K562 (cell line): ENCODE data around the gene FILIP1. TPM values are rescaled to one million over a fixed set of nuclear protein-coding genes. Genes with fewer than 3 reads are reported as not detected.

Source experiments
- ATAC-seq: fragments of 200-7000 bp; cut with Tn5 transposase; 3 replicates; pipeline ENCODE4 v1.9.1; 2020; ENCODE audit warnings: moderate library complexity
- BruUV-seq: library from RNA; stranded (reverse); fragments of 400-500 nt; replicated peaks from 2 replicates; lab custom pipeline; 2021; lab: Mats Ljungman, UMichigan
- CTCF ChIA-PET: fragments of 300-600 bp; formaldehyde crosslinking; extraction: SDS; loops from one replicate; lab custom pipeline; 2021; ENCODE audit warnings: low intra/inter-chr PET ratio; lab: Yijun Ruan, JAX
- POLR2A ChIA-PET: fragments of 300-600, 350-650 bp; sonication (Branson Sonifier 250); formaldehyde crosslinking; extraction: SDS; loops from one replicate; lab custom pipeline; 2021; ENCODE audit warnings: antibody characterized with exemption, inconsistent platforms; lab: Yijun Ruan, JAX
- DNase-seq, 4 experiments: peaks; one replicate each; pipeline versions ENCODE4 v3.0.0 to v3.0.0-alpha.2; 2011 to 2018; ENCODE audit warnings: low spot score in 3 of 4, mixed read lengths in 3 of 4; ENCODE audit errors: extremely low read depth in 1 of 4
- FAIRE-seq: peaks from 2 replicates; lab custom pipeline; 2011; peaks lifted over from hg19 to GRCh38; lab: Jason Lieb, UNC
- H2AFZ ChIP-seq: 2 replicates; pipeline ENCODE4 v1.6.0; 2011; ENCODE audit warnings: low read depth, low read length, control low read depth, inconsistent platforms
- H3K27ac ChIP-seq: fragments of 200-600 bp; 3 replicates; pipeline ENCODE4 v1.8.0; 2011; ENCODE audit warnings: low read depth, mild to moderate bottlenecking, control low read depth, inconsistent platforms, low read length, moderate library complexity, mixed read lengths; ENCODE audit errors: extremely low read depth
- H3K27me3 ChIP-seq, 2 experiments: fragments of 300-600 bp in 1 of 2; 2 replicates in 1 of 2; 3 replicates in 1 of 2; pipeline versions ENCODE4 v1.6.0 to v1.8.0; 2011; ENCODE audit warnings: inconsistent platforms in 2 of 2, low read length in 2 of 2, mild to moderate bottlenecking in 1 of 2, mixed read lengths in 1 of 2, moderate library complexity in 1 of 2; ENCODE audit not compliant: control insufficient read depth in 2 of 2, insufficient read depth in 2 of 2
- H3K36me3 ChIP-seq: fragments of 300-600 bp; 3 replicates; pipeline ENCODE4 v1.8.0; 2011; ENCODE audit warnings: mild to moderate bottlenecking, low read length, inconsistent platforms; ENCODE audit not compliant: control insufficient read depth, insufficient read depth
- H3K4me1 ChIP-seq, 2 experiments: fragments of 200-600 bp in 1 of 2; replicated peaks in 1 of 2; 2 replicates in 1 of 2; 3 replicates in 1 of 2; pipeline versions ENCODE4 v1.5.1 to v1.8.0; 2011; ENCODE audit warnings: inconsistent platforms in 2 of 2, low read length in 2 of 2, mild to moderate bottlenecking in 1 of 2, mixed read lengths in 1 of 2, moderate library complexity in 1 of 2; ENCODE audit not compliant: control insufficient read depth in 2 of 2, insufficient read depth in 2 of 2
- H3K4me2 ChIP-seq: 2 replicates; pipeline ENCODE4 v1.6.1; 2011; ENCODE audit warnings: low read length, control low read depth, inconsistent platforms, mixed read lengths; ENCODE audit not compliant: insufficient read depth
- H3K4me3 ChIP-seq: fragments of 200-600 bp; sonication (generic), shearing (Covaris generic); 2 replicates; pipeline ENCODE4 v1.5.1; 2016; ENCODE audit warnings: control low read depth, inconsistent platforms
- H3K79me2 ChIP-seq: fragments of 200-600 bp; 3 replicates; pipeline ENCODE4 v1.8.0; 2011; ENCODE audit warnings: low read length, inconsistent platforms; ENCODE audit not compliant: control insufficient read depth, insufficient read depth
- H3K9ac ChIP-seq, 2 experiments: 2 replicates each; pipeline versions ENCODE4 v1.6.0 to v1.6.1; 2011; ENCODE audit warnings: low read depth in 2 of 2, low read length in 2 of 2, control low read depth in 1 of 2, inconsistent platforms in 1 of 2, mild to moderate bottlenecking in 1 of 2, mixed read lengths in 1 of 2; ENCODE audit not compliant: insufficient read depth in 1 of 2
- H3K9me1 ChIP-seq: one replicate; pipeline ENCODE4 v1.6.0; 2011; ENCODE audit warnings: inconsistent platforms, mild to moderate bottlenecking, low read length, moderate library complexity; ENCODE audit not compliant: control insufficient read depth, insufficient read depth
- H3K9me3 ChIP-seq: replicated peaks from 2 replicates; pipeline ENCODE4 v1.5.1; 2011; ENCODE audit warnings: low read depth, low read length, inconsistent platforms; ENCODE audit not compliant: control insufficient read depth, insufficient read depth
- H4K20me1 ChIP-seq: replicated peaks from 2 replicates; pipeline ENCODE4 v1.6.1; 2011; ENCODE audit warnings: low read length, inconsistent platforms, mixed read lengths; ENCODE audit not compliant: control insufficient read depth, insufficient read depth
- ARID1B ChIP-seq: fragments of 450-650 bp; IDR thresholded peaks from 2 replicates; pipeline ENCODE4 v1.6.1; 2016; ENCODE audit warnings: antibody characterized with exemption, mild to moderate bottlenecking, inconsistent platforms
- DACH1 ChIP-seq: fragments of 450-650 bp; IDR thresholded peaks from 2 replicates; pipeline ENCODE4 v1.6.1; 2018; ENCODE audit not compliant: partially characterized antibody
- DIDO1 ChIP-seq: fragments of 450-650 bp; IDR thresholded peaks from 2 replicates; pipeline ENCODE4 v1.6.1; 2016; ENCODE audit warnings: low read depth, missing biosample characterization, missing genetic modification characterization
- ZNF431 ChIP-seq: sonication (generic); formaldehyde crosslinking; IDR thresholded peaks from 2 replicates; pipeline ENCODE4 v1.8.0; 2022; ENCODE audit warnings: mild to moderate bottlenecking, missing genetic modification reagents
- WGBS: fragments of 100-300 bp; shearing (Covaris generic); methylation state at CpG from one replicate; pipeline ENCODE4 v1.1.6; 2016; ENCODE audit warnings: low coverage, mixed read lengths; ENCODE audit not compliant: insufficient coverage; ENCODE audit errors: missing lambda C conversion rate; 5-methylcytosine and 5-hydroxymethylcytosine counted together
- in situ Hi-C: fragments of 300-500 bp; cut with MboI; formaldehyde crosslinking; loops from 4 replicates; pipeline ENCODE4 v1.15.0; 2018; ENCODE audit warnings: inconsistent platforms, mixed read lengths
- intact Hi-C: fragments of 100-400 bp; cut with micrococcal nuclease; formaldehyde crosslinking; loops from 2 replicates; pipeline ENCODE4 v1.14.2; 2022
- polyA plus RNA-seq, 8 experiments: library from polyadenylated mRNA; depleted of rRNA in 4 of 8; stranded (reverse) in 5 of 8; unstranded in 3 of 8; fragments of >200 nt; fragmentation: Nextera tagmentation in 2 of 8; fragmentation: Illumina TruSeq in 1 of 8; extraction: Ambion mirVana in 2 of 8; extraction: Trizol in 1 of 8; gene quantifications; 2 replicates each; pipeline versions ENCODE4 v1.2.1 to v1.2.3, GENCODE V29; 2011 to 2014; ENCODE audit warnings: inconsistent platforms in 1 of 8, missing spikeins in 1 of 8
- total RNA-seq, 7 experiments: library from RNA; depleted of rRNA in 6 of 7; stranded (reverse); fragments of >200 nt in 6 of 7; fragmentation: Illumina TruSeq in 2 of 7; extraction: Trizol in 2 of 7; gene quantifications; 2 replicates each; pipeline versions ENCODE4 v1.2.1 to v1.2.3, GENCODE V29; 2011 to 2021; ENCODE audit warnings: low replicate concordance in 1 of 7

Gene FILIP1
- total and polyA plus RNA-seq, 9 of the 15 experiments (the other 6 are each of a cell fraction or from before 2014, with no cell fraction given), result 0.03 to 0.25 (median 0.10) TPM; not detected in 1

GRCh38 chr6:75344021-75344420 lies 149.6 kb downstream of the FILIP1 start:
- Histone ChIP-seq H3K36me3 (no peaks in the 10 kb centered on the region), H3K9me1 (no peaks in the 10 kb centered on the region), H3K4me2 (no peak overlapping the region), H3K4me3 (no peak overlapping the region), H3K9me3 (no peaks in the 10 kb centered on the region), H3K27ac (no peak overlapping the region), H3K79me2 (no peaks in the 10 kb centered on the region), H2AFZ (0 out of 2 replicates have a peak overlapping the region, but pooled peaks have one; percentile 78), H3K9ac (no peak overlapping the region), H3K4me1 (0 out of 5 replicates have a peak, but pooled peaks cover 0 to 2% of the 10 kb centered on the region in 2 experiments), H3K27me3 (no peaks in the 10 kb centered on the region), H4K20me1 (no peaks in the 10 kb centered on the region)
- TF ChIP-seq ZNF431 (no peak), DIDO1 (no peak), ARID1B (no peak)
- in situ Hi-C loops, result no loop called here
- DNase-seq (no peak), ATAC-seq (no peak), FAIRE-seq (no peak)
- POLR2A ChIA-PET, result interaction anchor here (1.7 kb wide), 1 partner anchor 10 kb away, joined by 6 read pairs; no protein-coding TSS in a partner anchor
- no TSS peak for BruUV-seq
- intact Hi-C loops, result no loop called here
- CTCF ChIA-PET, result no interaction called here

DNA sequence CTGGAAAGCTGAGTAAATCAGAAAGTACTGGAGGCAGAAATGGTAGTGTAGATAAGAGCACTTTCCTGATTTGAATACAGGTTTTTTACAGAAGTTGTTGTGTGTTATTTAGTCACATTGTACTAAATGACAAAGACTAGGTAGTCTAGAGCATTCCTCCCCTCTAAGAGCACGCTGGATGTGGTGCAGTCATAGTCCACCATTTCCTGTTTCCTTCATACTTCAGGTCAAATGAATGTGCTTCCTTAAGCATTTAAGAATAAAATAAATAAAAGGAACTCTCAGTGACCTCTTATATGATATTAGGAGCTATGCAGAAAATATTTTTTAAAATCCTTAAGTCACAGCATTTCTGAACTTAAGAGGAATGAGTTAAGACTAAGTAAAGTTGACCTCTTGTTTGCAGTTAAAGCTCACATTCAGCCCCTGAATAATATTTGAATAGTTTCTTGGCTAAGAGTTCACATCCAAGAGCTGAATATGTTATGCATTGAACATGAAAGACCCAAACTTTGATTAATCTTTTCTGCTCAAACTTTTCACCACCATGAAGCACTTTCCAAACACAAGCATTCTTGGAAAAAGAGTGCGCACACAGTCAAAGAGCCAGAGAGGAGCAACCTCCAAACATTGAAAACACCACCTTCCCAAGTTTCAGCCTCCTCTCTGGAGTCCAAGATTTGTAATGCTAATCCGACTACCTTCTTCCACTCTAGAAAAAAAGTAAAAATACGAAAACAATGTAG lies 155.6 kb downstream of the FILIP1 start:
- ATAC-seq, result no peak
- 0% methylated on average over 4 of the region's 4 CpGs for WGBS
- CTCF ChIA-PET, result no interaction called here

More for the DNA sequence above, 155.6 kb downstream of the FILIP1 start:
- Histone ChIP-seq H3K9ac (no peak overlapping the region), H3K4me2 (no peak overlapping the region), H3K36me3 (no peaks in the 10 kb centered on the region), H4K20me1 (no peaks in the 10 kb centered on the region), H2AFZ (no peak overlapping the region), H3K9me3 (no peaks in the 10 kb centered on the region), H3K4me1 (no peaks in the 10 kb centered on the region), H3K4me3 (no peak overlapping the region), H3K79me2 (no peaks in the 10 kb centered on the region), H3K27ac (no peak overlapping the region), H3K27me3 (peaks cover 0 to 6% of the 10 kb centered on the region in 2 experiments; a peak in 3 of 5 replicates), H3K9me1 (no peaks in the 10 kb centered on the region)
- intact Hi-C loops, result no loop called here
- POLR2A ChIA-PET, result no interaction called here
- TF ChIP-seq DACH1, result no peak
- in situ Hi-C loops, result no loop called here
- DNase-seq (no peak), FAIRE-seq (no peak)
- BruUV-seq, result no TSS peak
